ENCODE data around the gene MEIS1.

- no peak for TF ChIP-seq CTCF (IDR thresholded peaks at IDR 0.05; ENCODE audit: low read length)
- no peak for TF ChIP-seq EZH2 (optimal IDR thresholded peaks at IDR 0.05; ENCODE audit: low read depth, low read length)
- TF ChIP-seq EZH2phosphoT487 (IDR thresholded peaks at IDR 0.05; ENCODE audit: low read length), result no peak
Observed at GRCh38 chr2:66435963-66436362, 1.0 kb downstream of the MEIS1 start.
